ENCODE results near the gene PRKG1. TPM values are rescaled to one million over a fixed set of nuclear protein-coding genes. Genes with fewer than 3 reads are reported as not detected.

Gene PRKG1
- total RNA-seq, 1 experiment from 2014 or later, result 16.5 TPM

- TF ChIP-seq TEAD1 (CRISPR knock-in tag; IDR thresholded peaks at IDR 0.05) (no peak), NR3C1 (CRISPR knock-in tag; conservative IDR thresholded peaks at IDR 0.05; ENCODE audit: low read depth) (no peak), FOXP1 (CRISPR knock-in tag; IDR thresholded peaks at IDR 0.05; ENCODE audit: borderline replicate concordance) (no peak), E2F1 (CRISPR knock-in tag; IDR thresholded peaks at IDR 0.05) (no peak)
- TF ChIP-seq, protein P1, sequence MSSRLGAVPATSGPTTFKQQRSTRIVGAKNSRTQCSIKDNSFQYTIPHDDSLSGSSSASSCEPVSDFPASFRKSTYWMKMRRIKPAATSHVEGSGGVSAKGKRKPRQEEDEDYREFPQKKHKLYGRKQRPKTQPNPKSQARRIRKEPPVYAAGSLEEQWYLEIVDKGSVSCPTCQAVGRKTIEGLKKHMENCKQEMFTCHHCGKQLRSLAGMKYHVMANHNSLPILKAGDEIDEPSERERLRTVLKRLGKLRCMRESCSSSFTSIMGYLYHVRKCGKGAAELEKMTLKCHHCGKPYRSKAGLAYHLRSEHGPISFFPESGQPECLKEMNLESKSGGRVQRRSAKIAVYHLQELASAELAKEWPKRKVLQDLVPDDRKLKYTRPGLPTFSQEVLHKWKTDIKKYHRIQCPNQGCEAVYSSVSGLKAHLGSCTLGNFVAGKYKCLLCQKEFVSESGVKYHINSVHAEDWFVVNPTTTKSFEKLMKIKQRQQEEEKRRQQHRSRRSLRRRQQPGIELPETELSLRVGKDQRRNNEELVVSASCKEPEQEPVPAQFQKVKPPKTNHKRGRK (CRISPR knock-in tag; IDR thresholded peaks at IDR 0.05; ENCODE audit: borderline replicate concordance), result no peak
- TF ChIP-seq, protein P2, sequence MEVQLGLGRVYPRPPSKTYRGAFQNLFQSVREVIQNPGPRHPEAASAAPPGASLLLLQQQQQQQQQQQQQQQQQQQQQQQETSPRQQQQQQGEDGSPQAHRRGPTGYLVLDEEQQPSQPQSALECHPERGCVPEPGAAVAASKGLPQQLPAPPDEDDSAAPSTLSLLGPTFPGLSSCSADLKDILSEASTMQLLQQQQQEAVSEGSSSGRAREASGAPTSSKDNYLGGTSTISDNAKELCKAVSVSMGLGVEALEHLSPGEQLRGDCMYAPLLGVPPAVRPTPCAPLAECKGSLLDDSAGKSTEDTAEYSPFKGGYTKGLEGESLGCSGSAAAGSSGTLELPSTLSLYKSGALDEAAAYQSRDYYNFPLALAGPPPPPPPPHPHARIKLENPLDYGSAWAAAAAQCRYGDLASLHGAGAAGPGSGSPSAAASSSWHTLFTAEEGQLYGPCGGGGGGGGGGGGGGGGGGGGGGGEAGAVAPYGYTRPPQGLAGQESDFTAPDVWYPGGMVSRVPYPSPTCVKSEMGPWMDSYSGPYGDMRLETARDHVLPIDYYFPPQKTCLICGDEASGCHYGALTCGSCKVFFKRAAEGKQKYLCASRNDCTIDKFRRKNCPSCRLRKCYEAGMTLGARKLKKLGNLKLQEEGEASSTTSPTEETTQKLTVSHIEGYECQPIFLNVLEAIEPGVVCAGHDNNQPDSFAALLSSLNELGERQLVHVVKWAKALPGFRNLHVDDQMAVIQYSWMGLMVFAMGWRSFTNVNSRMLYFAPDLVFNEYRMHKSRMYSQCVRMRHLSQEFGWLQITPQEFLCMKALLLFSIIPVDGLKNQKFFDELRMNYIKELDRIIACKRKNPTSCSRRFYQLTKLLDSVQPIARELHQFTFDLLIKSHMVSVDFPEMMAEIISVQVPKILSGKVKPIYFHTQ (CRISPR knock-in tag; IDR thresholded peaks at IDR 0.05), result no peak
These were observed 228.0 kb downstream of the PRKG1 start (continued) for GRCh38 chr10:51302316-51302715.

DNA sequence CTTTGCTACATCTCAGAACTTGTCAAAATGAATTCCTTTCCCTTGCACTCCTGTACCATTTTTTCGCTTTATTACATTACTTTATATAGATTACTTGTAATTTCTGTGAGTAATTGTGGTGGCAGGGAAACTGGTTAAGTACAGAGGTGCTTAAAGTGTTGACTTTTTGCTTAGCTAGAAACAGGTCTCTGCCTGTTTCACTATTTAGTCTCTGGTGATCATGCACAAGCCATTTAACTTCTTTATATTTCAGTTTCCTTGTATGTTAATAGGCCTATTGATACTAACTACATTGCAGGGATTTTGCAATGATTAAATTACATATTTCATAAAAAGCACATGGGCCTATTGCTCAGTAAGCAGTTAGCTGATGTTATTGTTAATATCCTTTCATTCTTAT lies 233.8 kb downstream of the PRKG1 start:
- Mint-ChIP-seq H3K4me3 (no peak overlapping the region), H3K27ac (no peak overlapping the region), H3K36me3 (0 out of 2 replicates have a peak, but pooled peaks cover 2% of the 10 kb centered on the region), H3K27me3 (ENCODE audit: low read depth) (no peaks in the 10 kb centered on the region), H3K9me3 (peaks cover 4% of the 10 kb centered on the region), H3K4me1 (peaks cover 4% of the 10 kb centered on the region)
- no peak for TF ChIP-seq FOXP1 (CRISPR knock-in tag; IDR thresholded peaks at IDR 0.05; ENCODE audit: borderline replicate concordance)
- no peak for TF ChIP-seq IRF2 (CRISPR knock-in tag; IDR thresholded peaks at IDR 0.05; ENCODE audit: borderline replicate concordance, low read depth)
- TF ChIP-seq NFYB (CRISPR knock-in tag; conservative IDR thresholded peaks at IDR 0.05; ENCODE audit: low read depth), result no peak
- TF ChIP-seq ESRRA (CRISPR knock-in tag; IDR thresholded peaks at IDR 0.05; ENCODE audit: borderline replicate concordance), result no peak
- no peak for TF ChIP-seq E2F1 (CRISPR knock-in tag; IDR thresholded peaks at IDR 0.05)
- TF ChIP-seq ETV6 (CRISPR knock-in tag; IDR thresholded peaks at IDR 0.05), result no peak
- TF ChIP-seq ZNF121 (CRISPR knock-in tag; IDR thresholded peaks at IDR 0.05), result no peak
- TF ChIP-seq HMGA2 (CRISPR knock-in tag; IDR thresholded peaks at IDR 0.05), result no peak
- TF ChIP-seq ZNF671 (CRISPR knock-in tag; IDR thresholded peaks at IDR 0.05), result no peak
- no peak for TF ChIP-seq EMX1 (CRISPR knock-in tag; IDR thresholded peaks at IDR 0.05)
- TF ChIP-seq, protein P1 (CRISPR knock-in tag; IDR thresholded peaks at IDR 0.05; ENCODE audit: borderline replicate concordance), result no peak
- TF ChIP-seq, protein P3, sequence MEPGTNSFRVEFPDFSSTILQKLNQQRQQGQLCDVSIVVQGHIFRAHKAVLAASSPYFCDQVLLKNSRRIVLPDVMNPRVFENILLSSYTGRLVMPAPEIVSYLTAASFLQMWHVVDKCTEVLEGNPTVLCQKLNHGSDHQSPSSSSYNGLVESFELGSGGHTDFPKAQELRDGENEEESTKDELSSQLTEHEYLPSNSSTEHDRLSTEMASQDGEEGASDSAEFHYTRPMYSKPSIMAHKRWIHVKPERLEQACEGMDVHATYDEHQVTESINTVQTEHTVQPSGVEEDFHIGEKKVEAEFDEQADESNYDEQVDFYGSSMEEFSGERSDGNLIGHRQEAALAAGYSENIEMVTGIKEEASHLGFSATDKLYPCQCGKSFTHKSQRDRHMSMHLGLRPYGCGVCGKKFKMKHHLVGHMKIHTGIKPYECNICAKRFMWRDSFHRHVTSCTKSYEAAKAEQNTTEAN (CRISPR knock-in tag; IDR thresholded peaks at IDR 0.05), result no peak
- ChIA-PET POLR2A (no interaction called here), CTCF (no interaction called here)
- ATAC-seq, result no peak
- no peak for DNase-seq (ENCODE audit: low spot score)

All from WTC11 (cell line).